Coronary artery (tissue), 2 donors: ENCODE results near the gene LARP1.

ENCODE experiments used
- DNase-seq: peaks from one replicate; pipeline ENCODE4 v3.0.0-alpha.2; 2017; ENCODE audit warnings: low spot score
- H3K27ac ChIP-seq, 2 donors: fragments of 200-600 bp; sonication (generic); one replicate each; pipeline ENCODE4 v1.5.1; 2016 to 2019
- H3K4me3 ChIP-seq: fragments of 200-600 bp; sonication (generic); 2 replicates; pipeline ENCODE4 v1.5.1; 2016; ENCODE audit warnings: mild to moderate bottlenecking, moderate library complexity
- TF ChIP-seq, protein P1 (sequence below): fragments of 200-600 bp; sonication (generic); IDR thresholded peaks from one replicate; pipeline ENCODE4 v1.5.1; 2019; ENCODE audit warnings: antibody characterized with exemption

The LARP1 gene

DNA sequence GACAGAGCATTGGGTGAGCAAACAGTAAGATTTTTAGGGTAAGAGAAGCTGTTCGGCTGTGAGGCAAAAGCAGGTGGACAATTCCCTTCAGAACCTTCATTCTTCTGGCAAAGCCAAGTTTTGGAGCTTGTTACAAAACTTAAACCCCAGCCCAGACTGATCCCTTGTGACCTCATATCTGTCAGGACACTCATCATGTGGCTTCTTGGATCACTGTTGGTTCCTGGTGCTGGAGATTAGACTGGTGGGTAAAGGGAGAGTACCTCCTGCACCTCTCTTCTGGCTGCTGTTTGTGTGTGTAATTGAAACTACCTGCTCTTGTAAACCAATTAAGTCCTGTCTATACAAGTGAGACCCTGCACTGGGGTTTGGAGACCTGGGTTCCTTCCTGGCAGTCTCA lies 21.0 kb downstream of the LARP1 start:
- Histone ChIP-seq H3K27ac (no peak overlapping the region), H3K4me3 (no peak overlapping the region)
- DNase-seq = no peak
- TF ChIP-seq, protein P1, sequence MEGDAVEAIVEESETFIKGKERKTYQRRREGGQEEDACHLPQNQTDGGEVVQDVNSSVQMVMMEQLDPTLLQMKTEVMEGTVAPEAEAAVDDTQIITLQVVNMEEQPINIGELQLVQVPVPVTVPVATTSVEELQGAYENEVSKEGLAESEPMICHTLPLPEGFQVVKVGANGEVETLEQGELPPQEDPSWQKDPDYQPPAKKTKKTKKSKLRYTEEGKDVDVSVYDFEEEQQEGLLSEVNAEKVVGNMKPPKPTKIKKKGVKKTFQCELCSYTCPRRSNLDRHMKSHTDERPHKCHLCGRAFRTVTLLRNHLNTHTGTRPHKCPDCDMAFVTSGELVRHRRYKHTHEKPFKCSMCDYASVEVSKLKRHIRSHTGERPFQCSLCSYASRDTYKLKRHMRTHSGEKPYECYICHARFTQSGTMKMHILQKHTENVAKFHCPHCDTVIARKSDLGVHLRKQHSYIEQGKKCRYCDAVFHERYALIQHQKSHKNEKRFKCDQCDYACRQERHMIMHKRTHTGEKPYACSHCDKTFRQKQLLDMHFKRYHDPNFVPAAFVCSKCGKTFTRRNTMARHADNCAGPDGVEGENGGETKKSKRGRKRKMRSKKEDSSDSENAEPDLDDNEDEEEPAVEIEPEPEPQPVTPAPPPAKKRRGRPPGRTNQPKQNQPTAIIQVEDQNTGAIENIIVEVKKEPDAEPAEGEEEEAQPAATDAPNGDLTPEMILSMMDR = no peak

DNA sequence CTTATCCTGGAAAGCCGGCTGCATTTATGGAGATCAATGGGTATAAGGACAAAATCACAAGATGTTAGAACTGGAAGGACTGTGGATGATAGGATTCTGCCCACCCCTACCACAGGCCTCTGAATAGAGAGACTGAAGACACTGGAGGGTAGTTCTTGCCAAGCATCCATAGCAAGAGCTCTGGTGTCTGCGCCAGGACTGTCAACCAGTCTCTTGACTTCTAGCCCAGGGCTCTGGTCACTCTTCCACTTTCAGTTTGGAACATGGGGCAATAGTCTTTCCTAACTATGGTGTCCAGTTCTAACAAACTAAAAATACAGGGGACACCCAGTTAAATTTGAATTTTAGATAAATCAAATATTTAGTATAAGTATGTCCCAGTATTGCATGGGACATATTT lies 23.4 kb downstream of the LARP1 start:
- TF ChIP-seq, protein P1 = no peak
- Histone ChIP-seq H3K4me3 (no peak overlapping the region), H3K27ac (no peak overlapping the region)
- DNase-seq = no peak

DNA sequence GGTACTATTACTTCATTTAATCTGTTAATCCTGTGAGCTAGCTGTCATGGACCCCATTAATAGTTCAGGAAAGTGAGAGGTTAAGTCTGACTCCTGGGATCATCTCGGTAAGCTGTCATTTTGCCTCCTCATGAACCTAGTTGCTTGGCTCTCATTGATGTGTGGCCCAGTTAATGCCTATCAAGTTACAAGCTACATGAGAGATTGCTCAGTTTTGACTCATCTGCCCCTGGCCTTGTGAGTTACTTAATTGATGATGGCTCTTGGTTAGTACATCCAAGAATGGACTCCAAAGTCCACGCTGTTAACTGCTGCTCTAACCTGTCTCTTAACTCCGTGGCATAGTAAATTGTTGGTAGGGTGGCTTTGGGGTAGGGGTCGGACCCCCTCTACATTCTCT lies 23.9 kb downstream of the LARP1 start:
- H3K27ac ChIP-seq = no peak overlapping the region
- H3K4me3 ChIP-seq = no peak overlapping the region
- TF ChIP-seq, protein P1 = no peak
- no peak for DNase-seq

DNA sequence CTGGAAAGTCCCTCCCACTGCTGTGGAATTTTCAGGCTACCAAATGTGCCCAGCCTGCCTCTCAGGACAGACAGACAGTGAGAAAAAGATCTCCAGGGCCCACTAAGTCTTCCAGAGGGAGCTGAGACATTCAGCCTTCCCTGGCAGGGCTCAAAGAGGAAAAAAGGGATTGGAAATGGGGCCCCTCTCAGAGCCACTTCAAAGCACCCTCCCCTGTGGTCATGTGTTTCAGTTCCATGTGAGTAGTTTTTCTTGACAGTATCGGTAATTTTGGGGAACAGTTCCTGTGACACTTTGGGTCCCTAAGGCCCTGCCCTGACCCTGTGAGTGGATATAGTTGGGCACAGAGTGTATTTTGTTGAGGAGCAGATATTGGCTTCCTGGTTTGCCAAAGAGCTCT lies 25.0 kb downstream of the LARP1 start:
- TF ChIP-seq, protein P1 = no peak
- H3K27ac ChIP-seq = no peak overlapping the region
- no peak for DNase-seq
- no peak overlapping the region for H3K4me3 ChIP-seq

DNA sequence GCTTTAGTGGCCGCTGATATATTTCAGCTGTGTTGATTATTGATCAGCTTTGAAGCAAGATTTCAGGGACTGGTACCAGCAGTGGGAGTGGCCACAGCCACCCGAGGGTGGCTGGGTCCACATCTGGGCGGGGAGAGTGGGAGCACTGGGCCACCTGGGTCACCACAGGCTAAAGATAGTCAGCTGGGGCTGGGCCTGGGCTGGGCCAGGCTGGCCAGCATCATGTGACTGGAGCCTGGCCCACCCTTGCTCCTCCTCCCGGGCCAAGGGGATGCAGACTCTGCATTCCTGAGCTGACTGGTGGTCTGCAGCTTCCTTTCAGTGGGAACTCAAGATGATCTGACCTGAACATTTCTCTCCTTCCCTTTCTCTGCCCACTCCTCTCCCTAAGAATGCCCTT lies 27.1 kb downstream of the LARP1 start:
- peak overlapping the region in 1 of 2 donors; percentile 20 for H3K27ac ChIP-seq

DNA sequence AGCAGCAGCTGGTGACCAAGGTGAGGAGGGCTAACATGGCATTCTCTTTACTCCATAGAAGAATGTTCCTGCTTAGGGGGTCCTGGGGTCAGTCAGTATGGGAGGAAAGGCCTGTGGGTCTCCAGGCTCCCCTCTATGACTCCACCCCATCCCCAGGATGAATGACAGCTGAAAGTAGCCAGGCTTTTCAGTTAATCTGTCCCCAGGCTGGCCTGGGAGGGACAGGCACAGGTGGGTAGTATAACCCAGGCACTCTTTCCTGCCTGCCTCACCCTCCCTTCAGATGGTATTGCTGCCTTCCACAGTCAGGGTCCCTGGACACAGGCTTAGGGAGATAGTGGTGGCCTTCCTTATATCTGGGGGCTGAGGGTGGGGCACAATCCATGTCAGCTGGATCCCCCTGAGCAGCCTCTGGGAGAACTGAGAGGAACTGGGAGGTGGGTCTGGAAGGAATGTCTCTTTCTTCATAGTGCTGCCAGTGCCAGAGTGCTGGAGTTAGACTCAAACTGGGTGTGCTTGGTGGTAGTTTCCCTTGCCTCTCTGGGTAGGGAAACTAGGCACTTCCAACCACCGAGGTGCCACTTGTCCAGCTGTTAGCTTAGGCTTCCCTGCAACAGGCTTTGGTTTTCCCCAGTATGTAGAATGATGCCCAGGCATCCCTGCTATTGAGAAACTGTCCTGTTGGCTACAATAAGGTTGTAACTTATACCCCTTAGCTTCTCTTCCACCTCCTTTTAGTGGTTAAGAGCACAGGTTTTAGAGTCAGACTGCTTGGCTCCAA lies 27.8 kb downstream of the LARP1 start:
- Histone ChIP-seq H3K4me3 (no peak overlapping the region), H3K27ac (peak overlapping the region in 1 of 2 donors; percentile 20)
- TF ChIP-seq, protein P1 = no peak
- DNase-seq = no peak

More for the DNA sequence above, 27.1 kb downstream of the LARP1 start:
- TF ChIP-seq, protein P1 = no peak
- DNase-seq = no peak
- peak overlapping the region; percentile 6 for H3K4me3 ChIP-seq
